Suprapubic skin (tissue), 4 donors: ENCODE results near the gene ARHGEF39. TPM values are rescaled to one million over a fixed set of nuclear protein-coding genes. Genes with fewer than 3 reads are reported as not detected.

Source experiments
- DNase-seq, 2 donors: peaks; one replicate each; pipeline ENCODE4 v3.0.0-alpha.2; 2019; ENCODE audit warnings: low spot score in 2 of 2
- H3K27ac ChIP-seq: fragments of 200-600 bp; sonication (generic); one replicate; pipeline ENCODE4 v1.5.1; 2019
- H3K27me3 ChIP-seq: fragments of 200-600 bp; sonication (generic); one replicate; pipeline ENCODE4 v1.5.1; 2019
- H3K36me3 ChIP-seq: fragments of 200-600 bp; sonication (generic); one replicate; pipeline ENCODE4 v1.5.1; 2019
- H3K4me1 ChIP-seq: fragments of 200-600 bp; sonication (generic); one replicate; pipeline ENCODE4 v1.5.1; 2019
- H3K4me3 ChIP-seq: fragments of 200-600 bp; sonication (generic); one replicate; pipeline ENCODE4 v1.5.1; 2019; ENCODE audit warnings: mild to moderate bottlenecking
- H3K9me3 ChIP-seq: fragments of 200-600 bp; sonication (generic); one replicate; pipeline ENCODE4 v1.5.1; 2019
- CTCF ChIP-seq, 2 donors: fragments of 200-600 bp in 1 of 2; fragments of 450-650 bp in 1 of 2; sonication (generic) in 1 of 2; IDR thresholded peaks; one replicate each; pipeline ENCODE4 v1.5.1; 2016 to 2019; ENCODE audit warnings: antibody characterized with exemption in 2 of 2, mild to moderate bottlenecking in 1 of 2, moderate library complexity in 1 of 2
- EP300 ChIP-seq: sonication (generic); formaldehyde crosslinking; IDR thresholded peaks from one replicate; pipeline ENCODE4 v1.6.1; 2017; ENCODE audit warnings: antibody characterized with exemption
- POLR2A ChIP-seq, 2 donors: fragments of 450-650 bp; IDR thresholded peaks; one replicate each; pipeline ENCODE4 v1.6.1; 2017; ENCODE audit warnings: antibody characterized with exemption in 2 of 2, mild to moderate bottlenecking in 2 of 2, moderate library complexity in 2 of 2
- POLR2AphosphoS5 ChIP-seq, 3 donors: sonication (generic); formaldehyde crosslinking; IDR thresholded peaks; one replicate each; pipeline ENCODE4 v1.6.1; 2017; ENCODE audit warnings: antibody characterized with exemption in 3 of 3
- WGBS: methylation state at CpG from one replicate; pipeline ENCODE4 v1.1.5; 2018; 5-methylcytosine and 5-hydroxymethylcytosine counted together
- total RNA-seq, 4 donors: library from RNA; depleted of rRNA; stranded (reverse); fragments of >200 nt; gene quantifications; one replicate each; pipeline ENCODE4 v1.1.0, GENCODE V29; 2016

The ARHGEF39 gene
- total RNA-seq, 4 donors from 2014 or later: 0.34 to 11.3 (median 1.9) TPM

- peaks cover 30% of the 10 kb centered on the region for H3K36me3 ChIP-seq
- H3K4me3 ChIP-seq: no peak overlapping the region
- DNase-seq: peak in 1 of 2 donors; percentile 69
- no peak overlapping the region for H3K27ac ChIP-seq
- TF ChIP-seq EP300 (no peak), POLR2AphosphoS5 (IDR thresholded peaks at IDR 0.05) (no peak), CTCF (IDR thresholded peaks at IDR 0.05) (peak; percentile 61 to 65), POLR2A (IDR thresholded peaks at IDR 0.05) (no peak)
- no peaks in the 10 kb centered on the region for H3K9me3 ChIP-seq
- H3K4me1 ChIP-seq: peaks cover 11% of the 10 kb centered on the region
- WGBS: 20% methylated on average over 8 of the region's 8 CpGs
- no peaks in the 10 kb centered on the region for H3K27me3 ChIP-seq
Observed at GRCh38 chr9:35611230-35611797, 53.7 kb downstream of the ARHGEF39 start.

GRCh38 chr9:35609820-35610163, 55.2 kb downstream of the ARHGEF39 start:
- TF ChIP-seq CTCF (IDR thresholded peaks at IDR 0.05): no peak
- no peak for TF ChIP-seq EP300
- no peak for TF ChIP-seq POLR2A (IDR thresholded peaks at IDR 0.05)
- no peak for TF ChIP-seq POLR2AphosphoS5 (IDR thresholded peaks at IDR 0.05)

More at GRCh38 chr9:35609820-35610163, 55.2 kb downstream of the ARHGEF39 start:
- Histone ChIP-seq H3K4me1 (peaks cover 19% of the 10 kb centered on the region), H3K27ac (no peak overlapping the region), H3K27me3 (no peaks in the 10 kb centered on the region), H3K4me3 (no peak overlapping the region), H3K36me3 (peaks cover 30% of the 10 kb centered on the region), H3K9me3 (no peaks in the 10 kb centered on the region)
- WGBS: 66% methylated on average over 13 of the region's 13 CpGs
- no peak for DNase-seq

Other genes with a start within 250 kb of the ARHGEF39 start
- 10 to 100 TPM; 17.5 to 22.3 (median 19.0) TPM for gene RUSC2, start 175.1 kb downstream of the ARHGEF39 start, total RNA-seq
- gene TESK1, start 59.9 kb downstream of the ARHGEF39 start, total RNA-seq: 10 to 100 TPM; 34.1 to 50.7 (median 46.5) TPM
- 10 to 100 TPM in 1 of 4 donors, 1 to 10 TPM in 3; 1.9 to 16.7 (median 4.9) TPM for gene CD72, start 46.8 kb downstream of the ARHGEF39 start, total RNA-seq
- gene SIT1, start 14.3 kb downstream of the ARHGEF39 start, total RNA-seq: 1 to 10 TPM in 1 of 4 donors, not detected in 3; 2.9 TPM
- over 10,000 TPM in 2 of 4 donors, 1,000 to 10,000 TPM in 2; 1,246 to 15,173 (median 11,383) TPM for gene RMRP, start 7.2 kb downstream of the ARHGEF39 start, total RNA-seq
- 10 to 100 TPM in 1 of 4 donors, 1 to 10 TPM in 3; 5.0 to 13.2 (median 9.6) TPM for gene CCDC107, start 6.9 kb downstream of the ARHGEF39 start, total RNA-seq
- gene CA9, start 8.7 kb upstream of the ARHGEF39 start, total RNA-seq: 1 to 10 TPM in 3 of 4 donors, not detected in 1; 2.1 to 5.7 (median 2.8) TPM
- 100 to 1,000 TPM in 1 of 4 donors, 10 to 100 TPM in 3; 40.6 to 105 (median 56.7) TPM for gene TPM2, start 24.7 kb upstream of the ARHGEF39 start, total RNA-seq
- 100 to 1,000 TPM; 126 to 179 (median 152) TPM for gene TLN1, start 67.0 kb upstream of the ARHGEF39 start, total RNA-seq
- 10 to 100 TPM; 18.8 to 24.1 (median 23.1) TPM for gene CREB3, start 67.5 kb upstream of the ARHGEF39 start, total RNA-seq
- 100 to 1,000 TPM in 1 of 4 donors, 10 to 100 TPM in 3; 46.6 to 123 (median 73.5) TPM for gene GBA2, start 84.0 kb upstream of the ARHGEF39 start, total RNA-seq
- gene RGP1, start 84.1 kb upstream of the ARHGEF39 start, total RNA-seq: 10 to 100 TPM; 20.2 to 34.7 (median 27.7) TPM
- not detected for gene MSMP, start 89.1 kb upstream of the ARHGEF39 start, total RNA-seq
- 10 to 100 TPM in 3 of 4 donors, 1 to 10 TPM in 1; 8.4 to 26.1 (median 18.2) TPM for gene NPR2, start 126.4 kb upstream of the ARHGEF39 start, total RNA-seq
- gene SPAG8, start 147.1 kb upstream of the ARHGEF39 start, total RNA-seq: under 1 TPM in 3 of 4 donors, not detected in 1; 0.47 to 0.53 (median 0.52) TPM
- 10 to 100 TPM in 3 of 4 donors, 1 to 10 TPM in 1; 9.5 to 34.9 (median 25.3) TPM for gene HINT2, start 149.8 kb upstream of the ARHGEF39 start, total RNA-seq
- not detected for gene FAM221B, start 163.5 kb upstream of the ARHGEF39 start, total RNA-seq
- gene TMEM8B, start 164.0 kb upstream of the ARHGEF39 start, total RNA-seq: 10 to 100 TPM in 1 of 4 donors, 1 to 10 TPM in 3; 5.0 to 11.7 (median 8.0) TPM
- gene OR13J1, start 205.2 kb upstream of the ARHGEF39 start, total RNA-seq: not detected
- gene HRCT1, start 241.0 kb upstream of the ARHGEF39 start, total RNA-seq: 1 to 10 TPM; 1.2 to 5.8 (median 2.9) TPM
- gene SPAAR, start 244.3 kb upstream of the ARHGEF39 start, total RNA-seq: 1 to 10 TPM in 2 of 4 donors, under 1 TPM in 1, not detected in 1; 0.49 to 1.3 (median 1.1) TPM